HG03159 (cell line): ENCODE data around the gene MATK.
"Not testable (repeated sequence)": the region's sequence is repeated elsewhere in the genome, so short reads cannot be mapped to it uniquely, and the experiment has no call there.

ENCODE experiments used
- ATAC-seq: cut with Tn5 transposase; IDR thresholded peaks from one replicate; pipeline ENCODE4 v1.9.1; 2021; ENCODE audit warnings: mild to moderate bottlenecking, moderate library complexity; ENCODE audit not compliant: unreplicated experiment

Gene MATK

GRCh38 chr19:3816566-3817218, 30.5 kb upstream of the MATK start:
- no peak for ATAC-seq

GRCh38 chr19:3816148-3816547, 30.0 kb upstream of the MATK start:
- ATAC-seq = not testable (repeated sequence)

GRCh38 chr19:3814648-3815047, 28.5 kb upstream of the MATK start:
- ATAC-seq = no peak

DNA sequence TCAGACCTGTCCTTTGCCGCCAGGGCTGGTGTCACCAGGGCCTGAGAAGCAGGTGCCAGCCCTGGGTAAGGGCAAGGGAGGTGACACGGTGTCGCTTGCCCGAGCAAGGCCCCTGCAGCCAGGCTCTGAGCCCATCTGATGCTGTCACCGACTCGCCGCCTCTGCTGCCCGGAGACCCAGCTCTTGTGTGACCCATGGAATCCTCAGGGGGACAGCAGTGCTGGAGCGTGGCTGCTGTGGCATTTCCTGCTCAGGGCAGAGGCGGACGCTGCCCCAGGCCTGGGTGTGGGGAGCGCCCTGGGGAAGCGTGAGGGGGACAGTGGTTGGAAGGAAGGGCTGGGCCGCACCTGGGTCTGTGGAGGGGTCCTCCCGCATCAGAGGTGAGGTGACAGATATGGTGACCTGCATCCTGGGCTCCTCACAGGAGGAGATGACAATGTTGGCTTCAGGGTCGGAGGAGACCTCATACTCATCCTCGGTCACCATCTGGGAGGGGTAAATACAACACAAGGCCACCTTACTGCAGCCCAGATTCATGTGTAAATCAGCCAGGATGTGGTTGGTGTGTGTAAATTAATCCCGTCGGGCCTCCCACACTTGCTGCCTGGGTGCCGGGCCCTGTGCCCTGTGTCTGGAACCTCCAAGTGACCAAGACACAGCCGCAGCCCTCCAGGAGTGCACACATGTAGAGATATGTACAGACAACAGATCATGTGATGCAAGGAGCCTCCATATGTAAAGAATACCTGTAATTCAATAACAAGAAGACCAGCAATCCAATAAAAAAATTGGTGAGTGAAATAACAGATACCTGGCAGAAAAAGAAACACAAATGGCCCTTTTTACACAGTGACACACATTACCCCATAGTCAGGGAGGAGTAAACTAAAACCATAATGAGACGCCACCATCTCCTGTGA, 27.6 kb upstream of the MATK start:
- no peak for ATAC-seq

GRCh38 chr19:3810708-3811355, 24.7 kb upstream of the MATK start:
- no peak for ATAC-seq

DNA sequence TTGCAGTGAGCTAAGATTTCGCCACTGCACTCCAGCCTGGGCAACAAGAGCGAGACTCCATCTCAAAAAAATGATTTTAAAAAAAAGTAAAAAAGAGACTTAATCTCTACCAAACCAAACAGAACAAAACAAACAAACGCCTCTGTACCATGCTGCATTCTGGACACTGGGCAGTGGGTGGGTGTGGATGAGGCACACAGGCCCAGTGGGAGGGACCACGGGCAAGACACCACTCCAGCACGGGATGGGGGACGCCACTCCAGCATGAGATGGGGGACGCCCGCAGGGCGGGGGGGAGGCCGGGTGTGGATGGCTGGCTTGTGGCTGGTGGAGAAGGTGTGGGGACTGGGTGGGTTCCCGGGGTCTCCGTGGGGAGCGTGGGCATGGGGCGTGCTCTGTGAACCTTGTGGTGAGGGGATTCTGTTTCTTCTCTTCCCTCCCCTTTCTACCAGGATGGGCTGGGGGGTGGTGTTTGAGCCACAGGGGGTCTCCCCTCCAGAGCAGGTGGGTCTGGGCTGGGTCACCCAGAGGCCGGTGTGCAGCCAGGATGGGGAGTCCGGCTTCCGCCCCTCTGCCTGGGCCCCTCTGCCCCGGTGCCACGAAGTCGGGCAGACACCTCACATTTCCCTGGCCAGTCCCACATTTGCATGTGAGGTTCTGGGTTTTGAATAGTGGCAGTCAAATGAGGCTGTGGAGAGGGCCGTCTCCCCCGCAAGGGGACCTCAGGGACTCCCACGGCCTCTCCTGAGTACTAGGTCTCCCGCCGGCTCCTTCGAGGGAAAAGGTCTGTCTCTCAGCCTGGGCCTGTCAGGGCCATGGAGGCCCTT, 23.9 kb upstream of the MATK start:
- no peak for ATAC-seq

DNA sequence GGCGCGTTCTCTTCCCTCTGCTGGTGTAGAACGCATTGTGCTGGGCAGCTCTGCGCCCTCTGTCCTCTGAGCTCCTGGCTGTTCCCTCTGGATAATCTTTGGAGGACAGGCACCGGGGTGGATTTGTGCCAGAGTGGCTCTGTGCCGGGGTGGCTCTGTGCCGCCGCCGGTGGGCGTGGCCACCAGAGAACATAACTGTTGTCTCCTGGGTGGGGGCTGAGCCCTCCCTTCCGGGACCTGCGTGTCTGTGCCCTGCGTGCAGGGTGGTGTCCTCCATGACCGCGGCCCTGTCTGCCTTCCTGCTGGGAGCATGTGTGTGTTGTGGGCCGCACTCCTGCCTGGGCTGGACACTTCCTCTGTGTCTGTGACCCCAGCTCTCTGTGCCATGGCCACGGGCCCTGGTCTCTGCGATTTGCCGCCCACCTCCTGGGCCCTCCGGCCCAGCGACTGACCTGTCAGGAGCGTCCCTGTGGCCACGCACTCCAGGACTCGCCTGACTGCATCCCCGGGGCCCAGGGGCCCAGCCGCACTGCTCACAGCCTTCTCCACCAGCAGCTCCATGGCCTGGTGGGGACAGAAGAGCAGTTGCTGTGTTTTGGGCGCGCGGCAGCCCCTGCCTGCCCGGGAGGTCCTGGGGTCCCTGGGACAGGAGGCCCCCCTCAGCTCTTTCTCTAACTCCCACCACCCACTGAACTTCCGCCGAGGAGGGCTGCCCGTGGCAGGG, 22.4 kb upstream of the MATK start:
- ATAC-seq = no peak

- ATAC-seq = no peak
Observed at GRCh38 chr19:3807574-3808354, 21.6 kb upstream of the MATK start.

DNA sequence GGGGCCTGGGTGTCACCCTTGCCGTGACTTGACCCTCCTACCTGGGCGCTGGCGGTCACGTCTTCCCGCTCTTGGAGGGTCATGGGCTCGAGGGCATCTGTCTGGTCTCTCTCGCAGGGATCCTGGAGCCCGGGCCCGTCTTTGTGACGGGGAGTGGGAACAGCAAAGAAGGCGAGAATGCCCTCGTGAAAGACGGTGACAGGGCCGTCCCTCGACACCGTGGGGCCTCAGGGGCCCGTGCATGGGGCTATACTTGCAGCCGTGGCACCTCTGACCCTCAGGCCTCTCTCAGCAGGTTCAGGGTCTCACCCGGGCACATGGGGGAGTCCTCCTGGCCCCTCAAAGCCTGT, 20.9 kb upstream of the MATK start:
- ATAC-seq = no peak

DNA sequence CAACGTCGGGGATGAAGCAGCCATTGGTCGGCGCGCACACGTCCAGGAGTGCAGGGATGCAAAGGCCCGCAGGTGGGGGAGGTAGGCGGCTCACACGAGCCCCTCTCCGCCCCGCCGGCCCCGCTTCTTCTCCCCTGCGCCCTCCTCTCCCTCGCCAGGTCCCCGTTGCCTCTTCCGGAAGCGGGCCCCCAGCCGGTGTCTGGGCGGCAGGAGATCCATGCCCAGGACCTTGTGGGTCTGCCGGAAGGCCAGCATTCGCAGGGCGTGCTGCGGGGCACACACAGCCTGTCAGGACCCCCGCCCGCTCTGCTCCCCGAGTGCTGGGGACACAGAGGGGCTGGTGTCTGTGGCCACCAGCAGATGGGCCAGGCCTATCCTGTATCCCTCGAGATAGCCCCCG, 19.7 kb upstream of the MATK start:
- no peak for ATAC-seq

DNA sequence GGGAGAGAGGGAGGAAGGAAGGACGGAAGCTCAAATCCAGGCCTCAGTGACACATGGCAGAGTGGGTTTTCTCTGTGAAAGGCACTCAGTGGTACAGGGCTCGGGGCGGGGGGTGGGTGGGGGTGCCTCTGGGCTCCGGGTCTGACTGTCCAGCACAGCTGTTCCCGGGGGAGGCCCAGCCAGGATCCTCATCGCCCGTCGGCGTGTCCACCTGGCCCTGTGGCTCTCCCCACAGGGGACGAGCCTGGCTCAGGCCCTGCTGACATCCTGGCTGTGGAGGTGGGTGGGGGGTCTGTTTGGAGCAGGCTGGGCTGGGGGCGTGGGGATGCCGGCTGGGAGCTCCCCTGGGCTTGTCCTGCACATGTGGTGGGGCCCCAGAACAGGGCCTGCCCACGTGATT, 18.2 kb upstream of the MATK start:
- no peak for ATAC-seq

DNA sequence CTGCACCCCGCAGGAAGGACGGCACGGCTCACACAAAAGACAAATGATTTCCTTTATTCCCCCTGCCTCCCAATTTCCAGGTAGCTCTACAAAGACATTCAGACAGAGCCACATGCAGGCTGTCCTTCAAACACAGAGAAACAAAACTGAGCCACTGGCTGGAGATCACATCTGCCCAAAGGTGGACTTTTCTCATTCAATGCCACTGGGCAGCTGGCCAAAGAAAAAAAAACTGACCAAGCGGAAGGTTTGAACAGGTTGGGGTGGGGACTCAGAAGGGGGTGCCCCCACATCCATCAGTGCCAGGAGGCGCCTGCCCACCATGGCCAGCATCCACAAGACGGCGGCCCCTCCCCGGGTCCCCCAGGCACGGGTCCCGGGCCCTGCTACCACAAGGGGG, 17.8 kb upstream of the MATK start:
- ATAC-seq = no peak

DNA sequence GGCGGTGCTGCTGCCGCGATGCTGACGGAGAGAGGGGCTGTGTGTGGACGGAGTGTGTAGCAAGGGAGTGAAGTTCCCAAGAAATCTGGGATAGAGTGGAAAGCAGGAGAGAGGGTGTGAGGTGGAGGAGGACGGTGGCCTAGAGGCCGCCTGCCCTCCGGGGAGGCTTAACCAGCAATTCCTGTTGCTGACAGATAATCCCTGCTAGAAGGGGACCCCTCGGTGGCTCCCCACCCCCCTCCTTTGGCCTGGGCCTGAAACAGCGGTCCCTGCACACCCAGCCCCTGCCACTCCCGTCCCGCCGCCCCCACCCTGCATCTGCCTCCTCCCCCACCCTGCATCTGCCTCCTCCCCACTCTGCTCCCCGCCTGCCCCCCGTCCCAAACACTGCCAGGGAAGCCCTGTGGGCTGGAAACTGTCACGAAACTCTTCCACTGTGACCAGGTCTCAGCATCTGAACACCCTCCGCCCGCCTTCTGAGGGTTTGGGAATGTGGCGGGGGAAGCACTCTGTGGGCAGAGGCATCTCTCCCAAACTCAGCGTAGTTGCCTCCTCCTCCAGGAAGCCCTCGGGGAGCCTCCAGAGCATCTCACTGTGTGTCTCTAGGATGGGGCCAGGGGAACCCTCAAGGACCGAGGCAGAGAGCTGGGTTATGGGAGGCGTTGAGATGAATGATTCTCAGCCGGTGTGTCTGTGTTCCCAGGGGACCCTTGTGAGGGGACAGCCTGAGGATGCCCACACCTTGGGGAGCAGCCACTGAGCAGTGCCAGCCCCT, 17.1 kb upstream of the MATK start:
- ATAC-seq = no peak

GRCh38 chr19:3801412-3802096, 15.4 kb upstream of the MATK start:
- no peak for ATAC-seq

- no peak for ATAC-seq
Observed at GRCh38 chr19:3800996-3801395, 14.8 kb upstream of the MATK start.

- ATAC-seq = no peak
Observed at GRCh38 chr19:3798137-3798536, 12.0 kb upstream of the MATK start.

- ATAC-seq = no peak
Observed at GRCh38 chr19:3796358-3796757, 10.2 kb upstream of the MATK start.

GRCh38 chr19:3793799-3794198, 7.6 kb upstream of the MATK start:
- no peak for ATAC-seq
